K562 (cell line): Measurements from ENCODE around the gene AQP2. TPM values are rescaled to one million over a fixed set of nuclear protein-coding genes. Genes with fewer than 3 reads are reported as not detected.
A peak's percentile ranks its signal among the peaks of the same experiment; 100 is the strongest.

Source experiments
- ATAC-seq: fragments of 200-7000 bp; cut with Tn5 transposase; 3 replicates; pipeline ENCODE4 v1.9.1; 2020; ENCODE audit warnings: moderate library complexity
- BruUV-seq: library from RNA; stranded (reverse); fragments of 400-500 nt; replicated peaks from 2 replicates; lab custom pipeline; 2021; lab: Mats Ljungman, UMichigan
- CTCF ChIA-PET: fragments of 300-600 bp; formaldehyde crosslinking; extraction: SDS; loops from one replicate; lab custom pipeline; 2021; ENCODE audit warnings: low intra/inter-chr PET ratio; lab: Yijun Ruan, JAX
- POLR2A ChIA-PET: fragments of 300-600, 350-650 bp; sonication (Branson Sonifier 250); formaldehyde crosslinking; extraction: SDS; loops from one replicate; lab custom pipeline; 2021; ENCODE audit warnings: antibody characterized with exemption, inconsistent platforms; lab: Yijun Ruan, JAX
- DNase-seq, 4 experiments: peaks; one replicate each; pipeline versions ENCODE4 v3.0.0 to v3.0.0-alpha.2; 2011 to 2018; ENCODE audit warnings: low spot score in 3 of 4, mixed read lengths in 3 of 4; ENCODE audit errors: extremely low read depth in 1 of 4
- FAIRE-seq: peaks from 2 replicates; lab custom pipeline; 2011; peaks lifted over from hg19 to GRCh38; lab: Jason Lieb, UNC
- H2AFZ ChIP-seq: 2 replicates; pipeline ENCODE4 v1.6.0; 2011; ENCODE audit warnings: low read depth, low read length, control low read depth, inconsistent platforms
- H3K27ac ChIP-seq: fragments of 200-600 bp; 3 replicates; pipeline ENCODE4 v1.8.0; 2011; ENCODE audit warnings: low read depth, mild to moderate bottlenecking, control low read depth, inconsistent platforms, low read length, moderate library complexity, mixed read lengths; ENCODE audit errors: extremely low read depth
- H3K27me3 ChIP-seq, 2 experiments: fragments of 300-600 bp in 1 of 2; 2 replicates in 1 of 2; 3 replicates in 1 of 2; pipeline versions ENCODE4 v1.6.0 to v1.8.0; 2011; ENCODE audit warnings: inconsistent platforms in 2 of 2, low read length in 2 of 2, mild to moderate bottlenecking in 1 of 2, mixed read lengths in 1 of 2, moderate library complexity in 1 of 2; ENCODE audit not compliant: control insufficient read depth in 2 of 2, insufficient read depth in 2 of 2
- H3K36me3 ChIP-seq: fragments of 300-600 bp; 3 replicates; pipeline ENCODE4 v1.8.0; 2011; ENCODE audit warnings: mild to moderate bottlenecking, low read length, inconsistent platforms; ENCODE audit not compliant: control insufficient read depth, insufficient read depth
- H3K4me1 ChIP-seq, 2 experiments: fragments of 200-600 bp in 1 of 2; replicated peaks in 1 of 2; 2 replicates in 1 of 2; 3 replicates in 1 of 2; pipeline versions ENCODE4 v1.5.1 to v1.8.0; 2011; ENCODE audit warnings: inconsistent platforms in 2 of 2, low read length in 2 of 2, mild to moderate bottlenecking in 1 of 2, mixed read lengths in 1 of 2, moderate library complexity in 1 of 2; ENCODE audit not compliant: control insufficient read depth in 2 of 2, insufficient read depth in 2 of 2
- H3K4me2 ChIP-seq: 2 replicates; pipeline ENCODE4 v1.6.1; 2011; ENCODE audit warnings: low read length, control low read depth, inconsistent platforms, mixed read lengths; ENCODE audit not compliant: insufficient read depth
- H3K4me3 ChIP-seq: fragments of 200-600 bp; sonication (generic), shearing (Covaris generic); 2 replicates; pipeline ENCODE4 v1.5.1; 2016; ENCODE audit warnings: control low read depth, inconsistent platforms
- H3K79me2 ChIP-seq: fragments of 200-600 bp; 3 replicates; pipeline ENCODE4 v1.8.0; 2011; ENCODE audit warnings: low read length, inconsistent platforms; ENCODE audit not compliant: control insufficient read depth, insufficient read depth
- H3K9ac ChIP-seq, 2 experiments: 2 replicates each; pipeline versions ENCODE4 v1.6.0 to v1.6.1; 2011; ENCODE audit warnings: low read depth in 2 of 2, low read length in 2 of 2, control low read depth in 1 of 2, inconsistent platforms in 1 of 2, mild to moderate bottlenecking in 1 of 2, mixed read lengths in 1 of 2; ENCODE audit not compliant: insufficient read depth in 1 of 2
- H3K9me1 ChIP-seq: one replicate; pipeline ENCODE4 v1.6.0; 2011; ENCODE audit warnings: inconsistent platforms, mild to moderate bottlenecking, low read length, moderate library complexity; ENCODE audit not compliant: control insufficient read depth, insufficient read depth
- H3K9me3 ChIP-seq: replicated peaks from 2 replicates; pipeline ENCODE4 v1.5.1; 2011; ENCODE audit warnings: low read depth, low read length, inconsistent platforms; ENCODE audit not compliant: control insufficient read depth, insufficient read depth
- H4K20me1 ChIP-seq: replicated peaks from 2 replicates; pipeline ENCODE4 v1.6.1; 2011; ENCODE audit warnings: low read length, inconsistent platforms, mixed read lengths; ENCODE audit not compliant: control insufficient read depth, insufficient read depth
- CBFB ChIP-seq: sonication (generic); formaldehyde crosslinking; IDR thresholded peaks from 2 replicates; pipeline ENCODE4 v1.4.0; 2020; ENCODE audit warnings: mild to moderate bottlenecking, missing genetic modification reagents
- GABPB2 ChIP-seq: fragments of 250-450 bp; sonication (Bioruptor Pico); conservative IDR thresholded peaks from 2 replicates; pipeline ENCODE4 v1.5.1; 2021; ENCODE audit warnings: mild to moderate bottlenecking
- MYBL2 ChIP-seq, 2 experiments: fragments of 450-650 bp in 1 of 2; sonication (generic) in 1 of 2; formaldehyde crosslinking in 1 of 2; IDR thresholded peaks; 2 replicates each; pipeline versions ENCODE4 v1.6.1 to v1.8.1; 2017 to 2022; ENCODE audit warnings: borderline replicate concordance in 1 of 2, inconsistent platforms in 1 of 2, low read depth in 1 of 2, mild to moderate bottlenecking in 1 of 2, missing genetic modification reagents in 1 of 2, moderate library complexity in 1 of 2
- RBM25 ChIP-seq: fragments of 200-400 bp; formaldehyde crosslinking; IDR thresholded peaks from 2 replicates; pipeline ENCODE4 v1.6.1; 2018; ENCODE audit warnings: low read length, low read depth, moderate library complexity; ENCODE audit not compliant: severe bottlenecking
- STAG1 ChIP-seq: sonication (generic); formaldehyde crosslinking; IDR thresholded peaks from 2 replicates; pipeline ENCODE4 v1.5.0; 2020; ENCODE audit warnings: missing genetic modification reagents, borderline replicate concordance
- TBP ChIP-seq: optimal IDR thresholded peaks from 2 replicates; pipeline ENCODE3; 2011; ENCODE audit warnings: low read depth, low read length, improper control_type of control experiment
- TFAM ChIP-seq: fragments of 250-450 bp; sonication (Bioruptor Pico); conservative IDR thresholded peaks from 2 replicates; pipeline ENCODE4 v1.5.0; 2021; ENCODE audit warnings: mild to moderate bottlenecking, moderate library complexity
- ZNF347 ChIP-seq: fragments of 450-650 bp; formaldehyde crosslinking; IDR thresholded peaks from 2 replicates; pipeline ENCODE4 v1.4.0; 2020; ENCODE audit warnings: low read depth, mild to moderate bottlenecking, moderate library complexity
- ZNF76 ChIP-seq: fragments of 250-450 bp; sonication (Bioruptor Pico); IDR thresholded peaks from 2 replicates; pipeline ENCODE4 v1.4.0; 2020; ENCODE audit warnings: mild to moderate bottlenecking, moderate library complexity, borderline replicate concordance
- WGBS: fragments of 100-300 bp; shearing (Covaris generic); methylation state at CpG from one replicate; pipeline ENCODE4 v1.1.6; 2016; ENCODE audit warnings: low coverage, mixed read lengths; ENCODE audit not compliant: insufficient coverage; ENCODE audit errors: missing lambda C conversion rate; 5-methylcytosine and 5-hydroxymethylcytosine counted together
- in situ Hi-C: fragments of 300-500 bp; cut with MboI; formaldehyde crosslinking; loops from 4 replicates; pipeline ENCODE4 v1.15.0; 2018; ENCODE audit warnings: inconsistent platforms, mixed read lengths
- intact Hi-C: fragments of 100-400 bp; cut with micrococcal nuclease; formaldehyde crosslinking; loops from 2 replicates; pipeline ENCODE4 v1.14.2; 2022
- polyA plus RNA-seq, 8 experiments: library from polyadenylated mRNA; depleted of rRNA in 4 of 8; stranded (reverse) in 5 of 8; unstranded in 3 of 8; fragments of >200 nt; fragmentation: Nextera tagmentation in 2 of 8; fragmentation: Illumina TruSeq in 1 of 8; extraction: Ambion mirVana in 2 of 8; extraction: Trizol in 1 of 8; gene quantifications; 2 replicates each; pipeline versions ENCODE4 v1.2.1 to v1.2.3, GENCODE V29; 2011 to 2014; ENCODE audit warnings: inconsistent platforms in 1 of 8, missing spikeins in 1 of 8
- total RNA-seq, 7 experiments: library from RNA; depleted of rRNA in 6 of 7; stranded (reverse); fragments of >200 nt in 6 of 7; fragmentation: Illumina TruSeq in 2 of 7; extraction: Trizol in 2 of 7; gene quantifications; 2 replicates each; pipeline versions ENCODE4 v1.2.1 to v1.2.3, GENCODE V29; 2011 to 2021; ENCODE audit warnings: low replicate concordance in 1 of 7
- TF ChIP-seq, protein P1 (sequence below): sonication (generic); formaldehyde crosslinking; IDR thresholded peaks from 2 replicates; pipeline ENCODE4 v1.8.1; 2023; ENCODE audit warnings: mild to moderate bottlenecking, missing genetic modification reagents
- TF ChIP-seq, protein P2 (sequence below): IDR thresholded peaks from 3 replicates; pipeline ENCODE4 v1.6.1; 2011; ENCODE audit warnings: borderline replicate concordance, mild to moderate bottlenecking; ENCODE audit not compliant: insufficient read length, insufficient read depth
- TF ChIP-seq, protein P3 (sequence below): sonication (generic); formaldehyde crosslinking; IDR thresholded peaks from 2 replicates; pipeline ENCODE4 v1.8.0; 2022; ENCODE audit warnings: mild to moderate bottlenecking, missing genetic modification reagents

AQP2 gene
- total and polyA plus RNA-seq, 9 of the 15 experiments (the other 6 are each of a cell fraction or from before 2014, with no cell fraction given): not detected

DNA sequence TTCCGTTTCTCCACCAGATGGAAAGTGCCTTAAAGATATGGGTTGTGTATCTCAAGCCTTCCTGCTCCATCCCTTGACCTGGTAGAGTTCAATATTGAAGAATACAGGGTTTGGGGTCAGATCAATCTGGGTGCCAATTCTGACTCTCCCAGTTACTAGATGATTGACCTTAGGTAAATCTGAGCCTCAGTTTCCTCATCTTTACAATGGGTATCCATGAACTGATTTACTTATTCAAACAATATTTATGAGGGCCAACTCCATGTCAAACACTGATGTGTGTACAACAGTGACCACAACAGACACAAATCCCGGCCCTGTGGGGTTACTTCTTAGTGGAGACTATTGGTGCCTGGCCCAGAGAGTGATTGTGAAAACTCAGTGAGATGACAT, 39.3 kb upstream of the AQP2 start:
- ChIA-PET CTCF (no interaction called here), POLR2A (no interaction called here)
- H3K9me3 ChIP-seq: no peaks in the 10 kb centered on the region
- no peak overlapping the region for H3K4me2 ChIP-seq
- 38% methylated on average over 2 of the region's 2 CpGs for WGBS
- BruUV-seq: no TSS peak
- in situ Hi-C loops: no loop called here
- H4K20me1 ChIP-seq: no peaks in the 10 kb centered on the region
- H3K4me3 ChIP-seq: no peak overlapping the region
- H3K9ac ChIP-seq: no peak overlapping the region; a peak in 1 of 4 replicates
- no peaks in the 10 kb centered on the region for H3K9me1 ChIP-seq
- no peak overlapping the region for H3K27ac ChIP-seq
- H3K79me2 ChIP-seq: no peaks in the 10 kb centered on the region
- ATAC-seq (no peak), FAIRE-seq (no peak), DNase-seq (no peak)
- H2AFZ ChIP-seq: no peak overlapping the region
- peaks cover 14 to 24% of the 10 kb centered on the region in 2 experiments; a peak in 4 of 5 replicates for H3K4me1 ChIP-seq
- no peaks in the 10 kb centered on the region for H3K27me3 ChIP-seq
- intact Hi-C loops: loop anchor here (5.0 kb wide), 1 partner anchor 44 kb away; no protein-coding TSS in a partner anchor
- no peaks in the 10 kb centered on the region for H3K36me3 ChIP-seq
- TF ChIP-seq, protein P1, sequence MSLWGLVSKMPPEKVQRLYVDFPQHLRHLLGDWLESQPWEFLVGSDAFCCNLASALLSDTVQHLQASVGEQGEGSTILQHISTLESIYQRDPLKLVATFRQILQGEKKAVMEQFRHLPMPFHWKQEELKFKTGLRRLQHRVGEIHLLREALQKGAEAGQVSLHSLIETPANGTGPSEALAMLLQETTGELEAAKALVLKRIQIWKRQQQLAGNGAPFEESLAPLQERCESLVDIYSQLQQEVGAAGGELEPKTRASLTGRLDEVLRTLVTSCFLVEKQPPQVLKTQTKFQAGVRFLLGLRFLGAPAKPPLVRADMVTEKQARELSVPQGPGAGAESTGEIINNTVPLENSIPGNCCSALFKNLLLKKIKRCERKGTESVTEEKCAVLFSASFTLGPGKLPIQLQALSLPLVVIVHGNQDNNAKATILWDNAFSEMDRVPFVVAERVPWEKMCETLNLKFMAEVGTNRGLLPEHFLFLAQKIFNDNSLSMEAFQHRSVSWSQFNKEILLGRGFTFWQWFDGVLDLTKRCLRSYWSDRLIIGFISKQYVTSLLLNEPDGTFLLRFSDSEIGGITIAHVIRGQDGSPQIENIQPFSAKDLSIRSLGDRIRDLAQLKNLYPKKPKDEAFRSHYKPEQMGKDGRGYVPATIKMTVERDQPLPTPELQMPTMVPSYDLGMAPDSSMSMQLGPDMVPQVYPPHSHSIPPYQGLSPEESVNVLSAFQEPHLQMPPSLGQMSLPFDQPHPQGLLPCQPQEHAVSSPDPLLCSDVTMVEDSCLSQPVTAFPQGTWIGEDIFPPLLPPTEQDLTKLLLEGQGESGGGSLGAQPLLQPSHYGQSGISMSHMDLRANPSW (CRISPR knock-in tag): no peak
- TF ChIP-seq ZNF347 (CRISPR knock-in tag) (no peak), TFAM (no peak), TBP (no peak), CBFB (CRISPR knock-in tag) (no peak), GABPB2 (no peak), MYBL2 (IDR thresholded peaks at IDR 0.05; ENCODE audit: low read depth) (no peak), MYBL2 (CRISPR knock-in tag; IDR thresholded peaks at IDR 0.05; ENCODE audit: borderline replicate concordance) (no peak), STAG1 (CRISPR knock-in tag) (no peak), ZNF76 (no peak), RBM25 (peak; percentile 63)
- TF ChIP-seq, protein P2, sequence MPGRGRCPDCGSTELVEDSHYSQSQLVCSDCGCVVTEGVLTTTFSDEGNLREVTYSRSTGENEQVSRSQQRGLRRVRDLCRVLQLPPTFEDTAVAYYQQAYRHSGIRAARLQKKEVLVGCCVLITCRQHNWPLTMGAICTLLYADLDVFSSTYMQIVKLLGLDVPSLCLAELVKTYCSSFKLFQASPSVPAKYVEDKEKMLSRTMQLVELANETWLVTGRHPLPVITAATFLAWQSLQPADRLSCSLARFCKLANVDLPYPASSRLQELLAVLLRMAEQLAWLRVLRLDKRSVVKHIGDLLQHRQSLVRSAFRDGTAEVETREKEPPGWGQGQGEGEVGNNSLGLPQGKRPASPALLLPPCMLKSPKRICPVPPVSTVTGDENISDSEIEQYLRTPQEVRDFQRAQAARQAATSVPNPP: no peak
- TF ChIP-seq, protein P3, sequence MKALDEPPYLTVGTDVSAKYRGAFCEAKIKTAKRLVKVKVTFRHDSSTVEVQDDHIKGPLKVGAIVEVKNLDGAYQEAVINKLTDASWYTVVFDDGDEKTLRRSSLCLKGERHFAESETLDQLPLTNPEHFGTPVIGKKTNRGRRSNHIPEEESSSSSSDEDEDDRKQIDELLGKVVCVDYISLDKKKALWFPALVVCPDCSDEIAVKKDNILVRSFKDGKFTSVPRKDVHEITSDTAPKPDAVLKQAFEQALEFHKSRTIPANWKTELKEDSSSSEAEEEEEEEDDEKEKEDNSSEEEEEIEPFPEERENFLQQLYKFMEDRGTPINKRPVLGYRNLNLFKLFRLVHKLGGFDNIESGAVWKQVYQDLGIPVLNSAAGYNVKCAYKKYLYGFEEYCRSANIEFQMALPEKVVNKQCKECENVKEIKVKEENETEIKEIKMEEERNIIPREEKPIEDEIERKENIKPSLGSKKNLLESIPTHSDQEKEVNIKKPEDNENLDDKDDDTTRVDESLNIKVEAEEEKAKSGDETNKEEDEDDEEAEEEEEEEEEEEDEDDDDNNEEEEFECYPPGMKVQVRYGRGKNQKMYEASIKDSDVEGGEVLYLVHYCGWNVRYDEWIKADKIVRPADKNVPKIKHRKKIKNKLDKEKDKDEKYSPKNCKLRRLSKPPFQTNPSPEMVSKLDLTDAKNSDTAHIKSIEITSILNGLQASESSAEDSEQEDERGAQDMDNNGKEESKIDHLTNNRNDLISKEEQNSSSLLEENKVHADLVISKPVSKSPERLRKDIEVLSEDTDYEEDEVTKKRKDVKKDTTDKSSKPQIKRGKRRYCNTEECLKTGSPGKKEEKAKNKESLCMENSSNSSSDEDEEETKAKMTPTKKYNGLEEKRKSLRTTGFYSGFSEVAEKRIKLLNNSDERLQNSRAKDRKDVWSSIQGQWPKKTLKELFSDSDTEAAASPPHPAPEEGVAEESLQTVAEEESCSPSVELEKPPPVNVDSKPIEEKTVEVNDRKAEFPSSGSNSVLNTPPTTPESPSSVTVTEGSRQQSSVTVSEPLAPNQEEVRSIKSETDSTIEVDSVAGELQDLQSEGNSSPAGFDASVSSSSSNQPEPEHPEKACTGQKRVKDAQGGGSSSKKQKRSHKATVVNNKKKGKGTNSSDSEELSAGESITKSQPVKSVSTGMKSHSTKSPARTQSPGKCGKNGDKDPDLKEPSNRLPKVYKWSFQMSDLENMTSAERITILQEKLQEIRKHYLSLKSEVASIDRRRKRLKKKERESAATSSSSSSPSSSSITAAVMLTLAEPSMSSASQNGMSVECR: no peak
